ENCODE measurements around the gene TSPAN2. TPM values are rescaled to one million over a fixed set of nuclear protein-coding genes. Genes with fewer than 3 reads are reported as not detected.

The TSPAN2 gene
- total and polyA plus RNA-seq, 2 donors (not counting 3 experiments of a cell fraction or from before 2014, with no cell fraction given): 1.5 to 5.0 TPM

- Histone ChIP-seq H3K4me3 (replicated peaks in 1 of 3; ENCODE audit: insufficient read depth in 1 of 3, low read depth in 1 of 3, low read length in 3 of 3) (no peak overlapping the region), H3K9ac (replicated peaks; ENCODE audit: extremely low read depth, insufficient read depth, low read length) (no peak overlapping the region), H3K27ac (ENCODE audit: insufficient read depth, low read depth, low read length) (no peak overlapping the region), H4K20me1 (replicated peaks; ENCODE audit: control insufficient read depth, extremely low read depth, insufficient read depth, low read length) (no peaks in the 10 kb centered on the region), H2AFZ (ENCODE audit: low read depth, low read length) (no peak overlapping the region), H3K79me2 (ENCODE audit: control insufficient read depth, insufficient read depth, low read length) (no peaks in the 10 kb centered on the region), H3K9me1 (replicated peaks; ENCODE audit: control insufficient read depth, extremely low read depth, insufficient read depth, low read length) (no peaks in the 10 kb centered on the region), H3K9me3 (replicated peaks; ENCODE audit: control insufficient read depth, insufficient read depth, low read length) (no peaks in the 10 kb centered on the region), H3K27me3 (ENCODE audit: control insufficient read depth in 2 of 2, insufficient read depth in 2 of 2, low read length in 2 of 2) (no peaks in the 10 kb centered on the region), H3K36me3 (ENCODE audit: control insufficient read depth in 2 of 2, extremely low read depth in 1 of 2, insufficient read depth in 2 of 2, low read length in 2 of 2) (no peaks in the 10 kb centered on the region), H3K4me2 (ENCODE audit: insufficient read depth, low read length) (no peak overlapping the region), H3K4me1 (ENCODE audit: control insufficient read depth, extremely low read depth, insufficient read depth, low read length) (peaks cover 19% of the 10 kb centered on the region)
- FAIRE-seq: no peak
- TF ChIP-seq POLR2AphosphoS5 (IDR thresholded peaks at IDR 0.05; ENCODE audit: insufficient read depth, low read depth, low read length): no peak
- TF ChIP-seq POLR2A (IDR thresholded peaks at IDR 0.05; ENCODE audit: low read depth, low read length): no peak
- TF ChIP-seq MAX (IDR thresholded peaks at IDR 0.05; ENCODE audit: insufficient read depth, insufficient read length): no peak
- no peak for TF ChIP-seq JUN (IDR thresholded peaks at IDR 0.05; ENCODE audit: borderline replicate concordance, insufficient read depth, insufficient read length, low read depth)
- no peak for TF ChIP-seq FOS (IDR thresholded peaks at IDR 0.05; ENCODE audit: borderline replicate concordance, insufficient read depth, low read length)
- no peak for TF ChIP-seq MYC (IDR thresholded peaks at IDR 0.05; ENCODE audit: low read depth, low read length)
- no peak for TF ChIP-seq EZH2 (IDR thresholded peaks at IDR 0.05; ENCODE audit: borderline replicate concordance, low read depth, low read length, severe bottlenecking)
- no peak for TF ChIP-seq CTCF (IDR thresholded peaks at IDR 0.05; ENCODE audit: extremely low read depth in 1 of 2, insufficient read depth in 1 of 2, low read depth in 1 of 2, low read length in 2 of 2)
- no peak for TF ChIP-seq GATA2 (IDR thresholded peaks at IDR 0.05; ENCODE audit: insufficient read depth, insufficient read length, low read depth, low read length)
- dilution Hi-C loops (cut with MboI; ENCODE audit: extremely low pct_ligation_motif_present, low sequenced_read_pairs): no loop called here
- ChIA-PET CTCF (interaction anchor here (0.7 to 1.9 kb wide), 5 partner anchors 10 to 74 kb away, joined by 3 to 6 read pairs (median 4); no protein-coding TSS in a partner anchor), POLR2A (no interaction called here)
- no peak for DNase-seq (ENCODE audit: low read depth, low spot score)
- intact Hi-C loops (cut with micrococcal nuclease): loop anchor here (10.0 kb wide), 2 partner anchors 310 to 390 kb away; partner anchors contain the start of genes CSDE1 and DENND2C
- BruUV-seq (replicated peaks): no TSS peak
Observed at GRCh38 chr1:115064461-115064860, 24.8 kb downstream of the TSPAN2 start.

Data from endothelial cell of umbilical vein (primary cell).